Measurements from ENCODE around the gene TMCO6.

DNA sequence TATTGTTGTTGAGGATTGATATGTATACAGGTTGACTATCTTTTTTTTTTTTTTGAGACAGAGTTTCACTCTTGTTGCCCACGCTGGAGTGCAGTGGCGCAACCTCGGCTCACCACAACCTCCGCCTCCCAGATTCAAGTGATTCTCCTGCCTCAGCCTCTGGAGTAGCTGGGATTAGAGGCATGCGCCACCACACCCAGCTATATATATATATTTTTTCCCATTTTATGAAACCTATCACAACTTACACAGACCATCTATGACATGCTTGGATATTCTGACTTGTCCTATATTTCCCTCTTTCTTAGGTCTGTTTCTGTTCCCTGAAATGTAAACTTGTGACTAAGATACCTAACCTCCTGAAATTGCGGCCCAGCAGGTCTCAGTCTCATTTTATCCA is 11.3 kb upstream of the TMCO6 start:
- no peak for TF ChIP-seq POLR2A (IDR thresholded peaks at IDR 0.05; ENCODE audit: control extremely low read depth in 1 of 2, low read depth in 2 of 2, low read length in 2 of 2)
- TF ChIP-seq, protein P1, sequence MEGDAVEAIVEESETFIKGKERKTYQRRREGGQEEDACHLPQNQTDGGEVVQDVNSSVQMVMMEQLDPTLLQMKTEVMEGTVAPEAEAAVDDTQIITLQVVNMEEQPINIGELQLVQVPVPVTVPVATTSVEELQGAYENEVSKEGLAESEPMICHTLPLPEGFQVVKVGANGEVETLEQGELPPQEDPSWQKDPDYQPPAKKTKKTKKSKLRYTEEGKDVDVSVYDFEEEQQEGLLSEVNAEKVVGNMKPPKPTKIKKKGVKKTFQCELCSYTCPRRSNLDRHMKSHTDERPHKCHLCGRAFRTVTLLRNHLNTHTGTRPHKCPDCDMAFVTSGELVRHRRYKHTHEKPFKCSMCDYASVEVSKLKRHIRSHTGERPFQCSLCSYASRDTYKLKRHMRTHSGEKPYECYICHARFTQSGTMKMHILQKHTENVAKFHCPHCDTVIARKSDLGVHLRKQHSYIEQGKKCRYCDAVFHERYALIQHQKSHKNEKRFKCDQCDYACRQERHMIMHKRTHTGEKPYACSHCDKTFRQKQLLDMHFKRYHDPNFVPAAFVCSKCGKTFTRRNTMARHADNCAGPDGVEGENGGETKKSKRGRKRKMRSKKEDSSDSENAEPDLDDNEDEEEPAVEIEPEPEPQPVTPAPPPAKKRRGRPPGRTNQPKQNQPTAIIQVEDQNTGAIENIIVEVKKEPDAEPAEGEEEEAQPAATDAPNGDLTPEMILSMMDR (IDR thresholded peaks at IDR 0.05; ENCODE audit: control extremely low read depth in 1 of 3, insufficient read depth in 1 of 3, low read depth in 1 of 3, low read length in 3 of 3) = no peak

Measured in H1 (cell line).